GM18861 (cell line): Measurements from ENCODE around the gene TBCB.
"Not testable (repeated sequence)": the region's sequence is repeated elsewhere in the genome, so short reads cannot be mapped to it uniquely, and the experiment has no call there.

Source experiments
- ATAC-seq: cut with Tn5 transposase; IDR thresholded peaks from one replicate; pipeline ENCODE4 v1.9.1; 2021; ENCODE audit not compliant: unreplicated experiment

TBCB gene

GRCh38 chr19:36101550-36102327, 13.5 kb upstream of the TBCB start:
- ATAC-seq, result no peak

DNA sequence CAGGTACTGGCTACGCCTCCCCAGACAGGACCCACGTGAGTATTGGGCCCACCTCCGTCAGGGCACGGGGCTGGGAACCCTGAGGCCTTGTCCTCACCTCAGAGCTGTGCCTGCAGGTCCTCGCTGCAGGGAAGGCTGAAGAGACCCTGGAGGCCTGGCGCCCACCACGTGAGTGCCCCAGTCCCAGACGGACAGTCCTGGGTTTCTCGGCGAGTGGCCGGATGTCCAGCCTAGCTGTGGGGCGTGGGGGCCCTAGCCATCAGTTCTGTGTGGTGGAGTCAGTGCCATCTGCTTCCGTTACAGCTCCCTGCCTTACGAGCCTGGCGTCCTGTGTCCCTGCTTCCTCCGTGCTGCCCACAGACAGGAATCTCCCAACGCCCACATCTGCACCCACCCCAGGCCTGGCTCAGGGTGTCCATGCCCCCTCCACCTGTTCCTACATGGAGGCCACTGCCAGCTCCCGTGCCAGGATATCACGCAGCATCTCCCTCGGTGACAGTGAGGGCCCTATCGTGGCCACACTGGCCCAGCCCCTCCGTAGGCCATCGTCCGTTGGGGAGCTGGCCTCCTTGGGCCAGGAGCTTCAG, 12.1 kb upstream of the TBCB start:
- no peak for ATAC-seq

DNA sequence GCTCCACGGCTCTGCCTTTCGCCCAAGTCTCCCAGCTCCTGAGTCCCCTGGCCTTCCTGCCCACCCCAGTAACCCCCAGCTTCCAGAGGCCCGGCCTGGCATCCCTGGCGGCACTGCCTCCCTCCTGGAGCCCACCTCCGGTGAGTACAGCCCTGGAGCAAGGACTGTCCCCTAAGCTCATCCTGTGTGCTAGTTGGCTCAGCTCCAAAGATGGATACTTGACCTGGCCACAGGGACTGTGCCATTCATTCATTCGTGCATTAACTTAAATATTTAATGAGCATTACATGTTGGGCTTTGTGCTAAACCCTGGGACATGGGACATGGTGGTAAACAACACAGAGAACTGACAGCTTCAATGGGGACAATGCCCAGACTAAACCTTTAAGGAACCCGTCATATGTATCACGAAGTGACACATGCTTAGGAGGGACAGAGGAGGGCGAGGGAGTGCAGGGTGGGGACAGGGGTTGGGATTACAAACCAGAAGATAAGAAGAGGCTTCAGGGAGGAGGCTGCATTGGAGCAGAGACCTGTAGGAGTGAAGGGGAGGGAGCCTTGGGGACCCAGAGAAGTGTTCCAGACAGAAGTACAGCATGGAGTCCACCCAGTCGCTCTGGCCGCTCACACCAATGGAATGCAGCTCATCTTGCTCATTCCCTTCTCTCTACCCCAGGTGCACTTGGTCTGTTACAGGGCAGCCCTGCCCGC, 11.3 kb upstream of the TBCB start:
- no peak for ATAC-seq

DNA sequence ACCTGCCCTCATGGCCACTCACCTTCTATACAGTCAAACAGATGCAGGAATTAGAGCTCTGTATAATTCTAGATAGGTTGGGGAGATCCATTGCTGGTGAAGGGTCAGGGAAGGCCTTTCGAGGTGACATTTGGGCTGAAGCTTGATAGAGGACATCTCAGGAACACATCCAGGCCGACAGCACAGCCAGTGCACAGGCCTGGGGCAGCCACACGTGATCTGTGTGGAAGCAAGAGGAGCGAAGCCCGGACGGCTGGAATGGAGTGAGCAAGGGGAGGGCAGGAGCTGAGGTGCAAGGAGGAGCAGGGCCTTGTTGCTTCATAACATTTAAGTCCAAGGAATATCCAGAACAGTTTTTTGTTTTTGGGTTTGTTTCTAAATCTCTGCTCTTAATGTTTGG, 8.8 kb upstream of the TBCB start:
- no peak for ATAC-seq

- no peak for ATAC-seq
These were observed 8.3 kb upstream of the TBCB start for GRCh38 chr19:36106991-36107390.

DNA sequence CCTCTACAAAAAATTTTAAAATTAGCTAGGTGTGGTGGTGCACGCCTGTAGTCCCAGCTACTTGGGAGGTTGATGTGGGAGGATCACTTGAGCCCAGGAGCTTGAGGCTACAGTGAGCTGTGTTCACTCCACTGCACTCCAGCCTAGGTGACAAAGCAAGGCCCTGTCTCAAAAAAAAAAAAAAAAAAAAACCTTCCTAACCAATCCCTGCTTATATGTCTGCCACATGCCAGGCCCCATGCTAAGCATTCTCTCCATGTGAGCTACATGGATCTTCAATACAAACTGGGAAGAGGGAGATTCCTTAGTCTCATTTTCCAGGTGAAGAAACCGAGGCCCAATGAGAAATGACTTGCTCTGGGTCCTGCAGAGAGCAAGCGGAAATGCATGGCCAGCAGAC, 6.6 kb upstream of the TBCB start:
- ATAC-seq, result no peak

DNA sequence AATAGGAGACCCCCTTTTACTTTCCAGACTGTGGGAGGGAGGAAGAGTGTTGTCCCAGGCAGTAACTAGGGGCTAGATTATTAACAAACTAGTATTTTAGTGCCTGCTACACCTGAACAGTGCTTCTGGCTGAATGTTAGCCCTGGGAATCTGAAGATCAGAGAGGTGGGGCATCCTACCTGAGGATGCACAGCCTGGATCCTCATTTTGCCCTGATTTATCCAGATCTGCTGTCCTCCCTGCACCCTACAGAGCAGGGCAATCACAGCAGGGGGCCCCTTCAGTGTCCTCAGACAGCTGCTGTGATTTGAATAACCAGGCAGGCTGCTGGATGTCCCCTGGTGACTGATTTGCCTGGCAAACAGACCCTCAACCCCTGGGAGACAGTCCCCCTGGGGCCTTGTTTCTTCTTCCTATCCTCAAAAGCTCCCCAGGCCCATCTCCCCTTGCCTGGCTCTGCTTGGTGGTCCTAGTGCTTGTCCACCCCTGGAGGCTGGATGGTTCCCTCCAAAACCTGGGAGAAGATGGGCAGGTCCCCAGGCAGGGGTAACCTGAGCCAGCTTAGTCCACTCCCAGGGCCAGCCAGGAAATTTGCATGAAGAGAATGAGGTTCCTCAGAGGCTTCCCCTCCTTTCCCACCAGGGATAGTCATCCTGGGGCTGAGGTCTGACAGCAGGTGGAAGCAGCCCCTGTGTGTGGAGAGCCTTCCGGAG, 4.6 kb upstream of the TBCB start, which contains the start of gene OVOL3:
Gene OVOL3 (plus strand): TSS at position 657 of the 713 bp plus-strand sequence. CDS start 60 bp downstream, outside the sequence.
- ATAC-seq, result no peak

GRCh38 chr19:36111200-36111539, 4.1 kb upstream of the TBCB start:
- ATAC-seq, result no peak

DNA sequence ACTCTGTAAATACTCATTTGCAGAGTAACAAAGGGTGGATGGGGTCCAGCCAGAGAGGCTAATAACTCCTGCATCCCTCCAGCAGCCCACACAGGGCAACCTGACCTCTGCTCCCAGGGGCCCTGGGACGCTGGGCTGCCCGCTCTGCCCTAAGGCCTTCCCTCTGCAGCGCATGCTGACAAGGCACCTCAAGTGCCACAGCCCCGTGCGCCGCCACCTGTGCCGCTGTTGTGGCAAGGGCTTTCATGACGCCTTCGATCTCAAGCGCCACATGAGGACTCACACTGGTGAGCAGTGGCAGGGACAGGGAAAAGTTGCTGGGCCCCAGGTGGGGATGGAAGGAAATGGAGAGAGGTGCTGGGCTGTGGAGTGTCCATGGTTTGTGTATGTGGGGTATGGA, 2.6 kb upstream of the TBCB start:
- no peak for ATAC-seq

DNA sequence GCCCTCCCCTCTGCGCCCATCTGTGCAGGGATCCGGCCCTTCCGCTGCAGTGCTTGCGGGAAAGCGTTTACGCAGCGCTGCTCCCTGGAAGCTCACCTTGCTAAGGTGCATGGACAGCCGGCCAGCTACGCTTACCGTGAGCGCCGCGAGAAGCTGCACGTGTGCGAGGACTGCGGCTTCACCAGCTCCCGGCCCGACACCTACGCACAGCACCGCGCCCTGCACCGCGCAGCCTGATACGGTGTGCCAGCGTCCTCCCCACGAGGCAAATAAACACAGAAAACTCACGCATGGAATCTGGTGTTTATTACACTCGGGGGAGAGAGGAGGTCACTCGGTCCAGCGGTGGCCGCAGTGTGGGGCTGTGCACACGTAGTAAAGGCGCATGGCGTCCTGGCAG, 1.8 kb upstream of the TBCB start:
- no peak for ATAC-seq

DNA sequence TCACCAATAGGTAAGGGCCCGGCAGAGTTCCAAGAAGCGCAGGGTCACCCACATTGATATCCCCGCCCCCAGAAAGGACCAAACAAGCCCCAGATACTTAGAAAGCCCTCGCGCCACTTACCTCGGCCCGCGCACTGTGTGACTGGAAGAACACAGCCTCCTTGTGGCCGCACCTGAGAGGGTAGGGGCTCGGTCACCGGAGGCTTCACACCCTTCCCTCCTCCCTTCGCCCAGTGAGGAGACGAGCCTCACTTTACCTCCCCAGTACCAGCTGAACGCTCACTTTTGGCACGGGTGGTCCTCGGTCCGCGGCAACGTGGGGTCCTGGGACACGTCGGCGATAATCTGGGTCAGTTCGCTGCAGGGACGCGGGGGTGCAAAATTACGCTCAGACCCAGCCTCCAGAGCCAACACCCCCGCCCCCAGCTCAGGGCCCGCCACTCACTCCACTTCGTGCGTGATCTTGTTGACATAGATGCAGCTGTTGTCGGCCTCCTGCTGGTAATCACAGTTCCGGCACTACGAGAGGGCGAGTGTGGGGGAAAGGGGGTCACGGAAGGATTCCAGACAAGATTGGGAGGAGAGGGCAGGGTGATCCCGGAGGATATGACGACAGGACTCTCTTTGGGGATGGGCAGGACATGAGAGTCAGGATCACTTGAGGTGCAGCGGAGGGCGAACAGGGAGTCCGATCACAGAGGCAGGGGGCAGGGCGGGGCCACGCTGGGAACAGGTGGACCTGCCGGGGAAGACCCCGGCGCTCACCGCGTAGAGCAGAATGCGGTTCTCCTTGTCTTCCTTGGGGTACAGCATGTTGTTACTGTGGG, 1.2 kb upstream of the TBCB start:
- no peak for ATAC-seq

DNA sequence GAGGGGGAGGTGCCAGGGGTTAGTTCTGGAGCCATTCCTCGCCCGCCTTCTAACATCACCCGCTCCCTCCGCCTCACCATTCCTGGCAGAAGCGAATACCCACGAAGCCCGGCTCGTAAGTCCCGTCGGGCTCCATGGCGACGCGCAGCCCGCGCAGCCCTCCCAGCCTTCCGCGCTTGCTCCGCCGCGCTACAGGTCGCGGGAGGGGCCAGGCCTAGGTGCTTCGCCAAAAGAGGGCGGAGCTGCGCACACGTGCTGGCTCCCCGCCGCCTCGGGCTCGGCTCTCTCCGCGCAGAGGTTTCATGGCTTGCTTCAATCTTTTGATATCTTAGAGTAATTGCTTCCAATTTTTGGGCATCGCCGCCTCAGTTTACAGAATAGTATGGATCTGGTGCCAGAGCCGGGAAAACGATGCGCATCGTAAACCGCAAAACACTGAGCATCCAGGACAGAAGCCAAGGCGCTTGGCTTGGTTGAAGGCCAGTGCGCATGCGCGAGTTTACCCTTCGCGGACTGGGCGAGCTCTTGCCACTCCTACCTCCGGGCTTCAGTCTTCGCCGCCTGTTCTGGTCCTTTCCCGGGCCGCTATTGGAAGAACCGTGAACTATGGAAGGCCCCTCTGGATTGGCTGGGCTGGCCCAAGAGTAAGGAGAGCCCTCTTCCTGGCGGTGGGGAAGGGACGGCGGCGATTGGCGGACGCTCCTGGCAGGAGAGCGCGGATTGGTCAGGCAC, 381 bp upstream of the TBCB start, which contains the start of gene POLR2I:
Gene POLR2I (minus strand): TSS at position 155 of the 732 bp plus-strand sequence. CDS start 19 bp downstream, at position 136.
- peak; percentile 75 for ATAC-seq

- ATAC-seq, result no peak
These were observed 1.0 kb downstream of the TBCB start for GRCh38 chr19:36116344-36116637.

GRCh38 chr19:36120092-36120983, 5.1 kb downstream of the TBCB start:
- no peak for ATAC-seq

GRCh38 chr19:36120984-36121358, 5.7 kb downstream of the TBCB start:
- no peak for ATAC-seq

DNA sequence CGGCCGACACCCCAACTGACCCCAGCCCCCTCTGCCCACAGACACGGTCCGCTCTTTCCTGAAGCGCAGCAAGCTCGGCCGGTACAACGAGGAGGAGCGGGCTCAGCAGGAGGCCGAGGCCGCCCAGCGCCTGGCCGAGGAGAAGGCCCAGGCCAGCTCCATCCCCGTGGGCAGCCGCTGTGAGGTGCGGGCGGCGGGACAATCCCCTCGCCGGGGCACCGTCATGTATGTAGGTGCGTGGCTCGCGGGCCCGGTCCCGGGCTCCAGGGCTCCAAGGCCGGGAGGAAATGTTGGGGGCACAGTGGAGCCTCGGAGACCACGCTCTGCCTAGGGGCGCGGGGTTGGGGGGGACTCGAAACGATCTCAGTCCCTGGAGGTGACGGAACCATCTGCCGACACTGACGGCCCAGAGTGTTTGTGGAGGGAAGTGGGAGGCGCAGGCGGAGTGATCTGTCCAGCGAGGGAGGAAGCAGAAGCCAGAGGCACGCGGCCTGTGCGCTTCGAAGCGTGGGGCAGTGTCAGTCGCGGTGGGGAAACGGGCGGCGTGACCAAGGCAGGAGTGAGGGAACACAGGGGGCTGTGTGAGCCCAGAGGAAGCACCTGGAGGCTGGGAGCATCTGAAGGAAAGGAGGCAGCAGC, 6.3 kb downstream of the TBCB start:
- no peak for ATAC-seq

DNA sequence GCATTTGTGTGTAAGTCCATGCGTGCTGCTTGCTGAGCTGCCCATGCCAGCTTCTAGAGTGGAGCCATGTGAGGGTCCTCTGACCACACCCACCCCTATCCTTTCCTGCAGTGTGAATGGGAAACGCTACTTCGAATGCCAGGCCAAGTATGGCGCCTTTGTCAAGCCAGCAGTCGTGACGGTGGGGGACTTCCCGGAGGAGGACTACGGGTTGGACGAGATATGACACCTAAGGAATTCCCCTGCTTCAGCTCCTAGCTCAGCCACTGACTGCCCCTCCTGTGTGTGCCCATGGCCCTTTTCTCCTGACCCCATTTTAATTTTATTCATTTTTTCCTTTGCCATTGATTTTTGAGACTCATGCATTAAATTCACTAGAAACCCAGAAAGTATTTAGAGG, 10.3 kb downstream of the TBCB start:
- no peak for ATAC-seq

DNA sequence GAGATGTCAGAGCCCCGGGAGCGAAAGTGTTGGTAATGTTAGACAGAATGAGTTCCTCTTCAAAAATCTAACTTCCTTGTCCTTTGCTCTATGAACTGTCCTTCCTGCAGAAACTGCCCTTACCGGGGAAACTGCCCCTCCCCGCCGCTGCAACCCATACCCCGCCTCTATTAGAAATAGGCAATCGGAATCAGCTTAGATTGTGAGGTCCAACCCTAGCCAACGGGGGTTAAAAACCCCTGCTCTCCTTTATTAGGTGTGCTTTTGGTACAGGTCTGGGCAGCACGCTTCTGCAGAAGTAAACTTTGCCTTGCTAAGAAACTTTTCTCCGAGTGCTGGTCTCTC, 13.1 kb downstream of the TBCB start:
- ATAC-seq, result no peak

DNA sequence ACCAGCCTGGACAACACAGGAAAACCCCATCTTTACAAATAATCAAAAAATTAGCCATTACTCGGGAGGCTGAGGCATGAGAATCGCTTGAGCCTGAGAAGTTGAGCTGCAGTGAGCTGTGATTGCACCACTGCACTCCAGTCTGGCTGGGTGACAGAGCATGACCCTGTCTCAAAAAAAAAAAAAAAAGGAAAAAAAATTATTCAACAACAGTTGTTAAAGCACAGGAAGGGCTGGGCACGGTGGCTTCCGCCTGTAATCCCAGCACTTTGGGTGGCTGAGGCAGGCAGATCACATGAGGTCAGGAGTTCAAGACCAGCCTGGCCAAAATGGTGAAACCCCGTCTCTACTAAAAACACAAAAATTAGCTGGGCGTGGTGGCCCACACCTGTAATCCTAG, 16.0 kb downstream of the TBCB start:
- ATAC-seq, result not testable (repeated sequence)
